GM18526 (cell line): ENCODE measurements around the gene CYP2W1.

Experiments used
- POLR2A ChIP-seq: IDR thresholded peaks from 3 replicates; pipeline ENCODE4 v1.6.1; 2011; ENCODE audit not compliant: insufficient read length; ENCODE audit errors: extremely low read depth

The CYP2W1 gene

GRCh38 chr7:972676-973309, 10.2 kb upstream of the CYP2W1 start:
- no peak for TF ChIP-seq POLR2A

GRCh38 chr7:973312-973711, 9.7 kb upstream of the CYP2W1 start:
- no peak for TF ChIP-seq POLR2A

GRCh38 chr7:974172-974571, 8.8 kb upstream of the CYP2W1 start:
- TF ChIP-seq POLR2A, result no peak

- peak; percentile 65 for TF ChIP-seq POLR2A
Measured at GRCh38 chr7:974820-975681, 7.9 kb upstream of the CYP2W1 start, which contains the start of gene COX19. Gene COX19 (minus strand): TSS chr7:975549. CDS start chr7:975509, 40 bp downstream.

GRCh38 chr7:975702-976473, 7.1 kb upstream of the CYP2W1 start:
- TF ChIP-seq POLR2A, result no peak

GRCh38 chr7:976901-977325, 6.1 kb upstream of the CYP2W1 start:
- no peak for TF ChIP-seq POLR2A

GRCh38 chr7:977326-978048, 5.5 kb upstream of the CYP2W1 start:
- TF ChIP-seq POLR2A, result no peak

GRCh38 chr7:978049-978346, 5.0 kb upstream of the CYP2W1 start:
- TF ChIP-seq POLR2A, result no peak

GRCh38 chr7:978416-979091, 4.4 kb upstream of the CYP2W1 start:
- TF ChIP-seq POLR2A, result no peak

GRCh38 chr7:979151-979550, 3.8 kb upstream of the CYP2W1 start:
- TF ChIP-seq POLR2A, result no peak

- no peak for TF ChIP-seq POLR2A
Measured at GRCh38 chr7:979886-980571, 3.0 kb upstream of the CYP2W1 start.

GRCh38 chr7:981793-982510, 1.0 kb upstream of the CYP2W1 start:
- no peak for TF ChIP-seq POLR2A

GRCh38 chr7:982511-983003, 424 bp upstream of the CYP2W1 start:
- no peak for TF ChIP-seq POLR2A

- no peak for TF ChIP-seq POLR2A
Measured at GRCh38 chr7:983616-984071, 663 bp downstream of the CYP2W1 start.
